Measurements from ENCODE around the gene SYNPO2. TPM values are rescaled to one million over a fixed set of nuclear protein-coding genes. Genes with fewer than 3 reads are reported as not detected.

Gene SYNPO2
- total and polyA plus RNA-seq, 2 donors (not counting 1 experiment from before 2014, with no cell fraction given), result 0.03 to 0.20 TPM

DNA sequence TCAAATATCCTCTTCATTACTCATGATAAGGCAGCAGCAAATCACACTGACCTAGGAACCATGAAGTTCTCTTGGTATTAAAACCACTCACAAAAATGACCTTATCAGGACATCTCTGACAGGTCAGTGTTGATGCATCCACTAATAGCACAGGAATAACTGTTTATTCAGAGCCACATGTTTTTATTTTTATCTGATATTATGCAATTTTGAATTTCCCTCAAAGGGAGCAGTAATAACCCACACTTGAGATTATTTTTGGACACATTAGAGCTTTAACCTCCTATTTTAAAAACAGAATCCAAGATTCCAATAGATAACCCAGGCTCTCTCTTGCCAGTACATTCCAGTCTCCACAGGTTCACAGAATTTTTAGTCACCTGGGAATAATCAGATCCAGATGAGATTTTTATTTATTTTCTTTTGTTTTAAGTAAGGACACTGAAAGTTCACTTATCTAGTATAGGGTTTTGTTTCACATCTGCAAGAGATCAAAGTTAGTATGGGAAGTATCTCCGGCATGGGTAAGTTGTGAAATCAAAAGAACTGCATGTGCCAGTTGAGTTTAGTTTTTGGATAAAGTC, 210.7 kb downstream of the SYNPO2 start:
- peaks cover 0 to 4% (median under 1%) of the 10 kb centered on the region in 4 experiments for H3K27me3 ChIP-seq (replicated peaks in 1 of 4; ENCODE audit: control extremely low read depth in 1 of 4, control insufficient read depth in 3 of 4, insufficient read depth in 4 of 4, low read length in 3 of 4)
- ATAC-seq (ENCODE audit: low read depth) (no peak), DNase-seq (no peak)
- H3K36me3 ChIP-seq (replicated peaks in 1 of 2; ENCODE audit: control extremely low read depth in 1 of 2, control insufficient read depth in 1 of 2, extremely low read depth in 1 of 2, insufficient read depth in 2 of 2, low read length in 1 of 2), result no peaks in the 10 kb centered on the region
- intact Hi-C loops (cut with micrococcal nuclease), result loop anchor here (5.0 kb wide), 1 partner anchor 43 kb away; no protein-coding TSS in a partner anchor
- no peak for TF ChIP-seq EZH2 (IDR thresholded peaks at IDR 0.05; ENCODE audit: borderline replicate concordance, insufficient read depth, low read depth, low read length, poor library complexity, severe bottlenecking)
- TF ChIP-seq, protein P1, sequence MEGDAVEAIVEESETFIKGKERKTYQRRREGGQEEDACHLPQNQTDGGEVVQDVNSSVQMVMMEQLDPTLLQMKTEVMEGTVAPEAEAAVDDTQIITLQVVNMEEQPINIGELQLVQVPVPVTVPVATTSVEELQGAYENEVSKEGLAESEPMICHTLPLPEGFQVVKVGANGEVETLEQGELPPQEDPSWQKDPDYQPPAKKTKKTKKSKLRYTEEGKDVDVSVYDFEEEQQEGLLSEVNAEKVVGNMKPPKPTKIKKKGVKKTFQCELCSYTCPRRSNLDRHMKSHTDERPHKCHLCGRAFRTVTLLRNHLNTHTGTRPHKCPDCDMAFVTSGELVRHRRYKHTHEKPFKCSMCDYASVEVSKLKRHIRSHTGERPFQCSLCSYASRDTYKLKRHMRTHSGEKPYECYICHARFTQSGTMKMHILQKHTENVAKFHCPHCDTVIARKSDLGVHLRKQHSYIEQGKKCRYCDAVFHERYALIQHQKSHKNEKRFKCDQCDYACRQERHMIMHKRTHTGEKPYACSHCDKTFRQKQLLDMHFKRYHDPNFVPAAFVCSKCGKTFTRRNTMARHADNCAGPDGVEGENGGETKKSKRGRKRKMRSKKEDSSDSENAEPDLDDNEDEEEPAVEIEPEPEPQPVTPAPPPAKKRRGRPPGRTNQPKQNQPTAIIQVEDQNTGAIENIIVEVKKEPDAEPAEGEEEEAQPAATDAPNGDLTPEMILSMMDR (IDR thresholded peaks at IDR 0.05), result no peak
- H3K4me1 ChIP-seq (ENCODE audit: control insufficient read depth in 2 of 2, insufficient read depth in 2 of 2, low read length in 2 of 2), result no peaks in the 10 kb centered on the region
- peaks cover 2% of the 10 kb centered on the region for H3K4me1 Mint-ChIP-seq
- no peaks in the 10 kb centered on the region for H3K9me3 ChIP-seq (ENCODE audit: control extremely low read depth in 1 of 3, control insufficient read depth in 2 of 3, insufficient read depth in 1 of 3, low read length in 2 of 3)
- no peak overlapping the region for H2AFZ ChIP-seq (ENCODE audit: insufficient read depth, low read depth, low read length, poor library complexity, severe bottlenecking)
- H4K20me1 ChIP-seq (ENCODE audit: control insufficient read depth, insufficient read depth, low read length, poor library complexity, severe bottlenecking), result no peaks in the 10 kb centered on the region
- WGBS (ENCODE audit: insufficient coverage), result 0% methylated on average over 1 of the region's 1 CpG
- H3K27me3 Mint-ChIP-seq, result peaks cover 17% of the 10 kb centered on the region
- H3K9me3 Mint-ChIP-seq (ENCODE audit: insufficient read depth), result no peaks in the 10 kb centered on the region
- H3K79me2 ChIP-seq (ENCODE audit: control insufficient read depth, insufficient read depth, low read length), result no peaks in the 10 kb centered on the region
- no peak overlapping the region for H3K4me2 ChIP-seq (replicated peaks; ENCODE audit: low read depth, low read length, poor library complexity, severe bottlenecking)
- no peak overlapping the region for H3K9ac ChIP-seq (ENCODE audit: low read length)
- no peak overlapping the region for H3K27ac ChIP-seq (ENCODE audit: low read length in 2 of 2)
- POLR2A ChIA-PET, result no interaction called here
- H3K4me3 Mint-ChIP-seq, result no peak overlapping the region
- H3K27ac Mint-ChIP-seq, result no peak overlapping the region
- CTCF ChIA-PET, result no interaction called here
- H3K4me3 ChIP-seq (ENCODE audit: control extremely low read depth in 1 of 5, extremely low read depth in 1 of 5, insufficient read depth in 1 of 5, low read depth in 2 of 5, low read length in 4 of 5), result no peak overlapping the region

GRCh38 chr4:119100655-119101054, 212.0 kb downstream of the SYNPO2 start:
- H3K9me3 Mint-ChIP-seq (ENCODE audit: insufficient read depth), result no peaks in the 10 kb centered on the region
- DNase-seq (no peak), ATAC-seq (ENCODE audit: low read depth) (no peak)
- no peak overlapping the region for H3K27ac Mint-ChIP-seq
- H3K27me3 Mint-ChIP-seq, result peaks cover 10% of the 10 kb centered on the region
- Histone ChIP-seq H3K27me3 (replicated peaks in 1 of 4; ENCODE audit: control extremely low read depth in 1 of 4, control insufficient read depth in 3 of 4, insufficient read depth in 4 of 4, low read length in 3 of 4) (peaks cover 0 to 4% (median 0%) of the 10 kb centered on the region in 4 experiments), H3K27ac (ENCODE audit: low read length in 2 of 2) (no peak overlapping the region), H3K79me2 (ENCODE audit: control insufficient read depth, insufficient read depth, low read length) (no peaks in the 10 kb centered on the region), H3K9ac (ENCODE audit: low read length) (no peak overlapping the region), H3K4me2 (replicated peaks; ENCODE audit: low read depth, low read length, poor library complexity, severe bottlenecking) (no peak overlapping the region), H3K36me3 (replicated peaks in 1 of 2; ENCODE audit: control extremely low read depth in 1 of 2, control insufficient read depth in 1 of 2, extremely low read depth in 1 of 2, insufficient read depth in 2 of 2, low read length in 1 of 2) (no peaks in the 10 kb centered on the region), H3K4me1 (ENCODE audit: control insufficient read depth in 2 of 2, insufficient read depth in 2 of 2, low read length in 2 of 2) (no peaks in the 10 kb centered on the region), H3K9me3 (ENCODE audit: control extremely low read depth in 1 of 3, control insufficient read depth in 2 of 3, insufficient read depth in 1 of 3, low read length in 2 of 3) (no peaks in the 10 kb centered on the region), H3K4me3 (ENCODE audit: control extremely low read depth in 1 of 5, extremely low read depth in 1 of 5, insufficient read depth in 1 of 5, low read depth in 2 of 5, low read length in 4 of 5) (no peak overlapping the region), H4K20me1 (ENCODE audit: control insufficient read depth, insufficient read depth, low read length, poor library complexity, severe bottlenecking) (no peaks in the 10 kb centered on the region), H2AFZ (ENCODE audit: insufficient read depth, low read depth, low read length, poor library complexity, severe bottlenecking) (no peak overlapping the region)
- CTCF ChIA-PET, result interaction anchor here (0.6 kb wide), 1 partner anchor 179 kb away, joined by 3 read pairs; no protein-coding TSS in a partner anchor
- H3K4me1 Mint-ChIP-seq, result peaks cover 2% of the 10 kb centered on the region
- no peak overlapping the region for H3K4me3 Mint-ChIP-seq
- POLR2A ChIA-PET, result no interaction called here
- intact Hi-C loops (cut with micrococcal nuclease), result no loop called here
- WGBS (ENCODE audit: insufficient coverage), result no CpG with 5 or more reads among the region's 1 CpG
- TF ChIP-seq, protein P1 (IDR thresholded peaks at IDR 0.05), result no peak
- no peak for TF ChIP-seq EZH2 (IDR thresholded peaks at IDR 0.05; ENCODE audit: borderline replicate concordance, insufficient read depth, low read depth, low read length, poor library complexity, severe bottlenecking)

Data from B cell (primary cell).